KMS-11 (cell line): ENCODE data around the gene ZC3HAV1.
"Not testable (repeated sequence)": the region's sequence is repeated elsewhere in the genome, so short reads cannot be mapped to it uniquely, and the experiment has no call there.

Experiments used
- H2AFZ ChIP-seq: fragments of 200-600 bp; sonication (generic); 2 replicates; pipeline ENCODE4 v1.6.1; 2016; ENCODE audit warnings: antibody characterized with exemption, mixed run types, low read depth
- H3K27ac ChIP-seq: fragments of 200-600 bp; sonication (generic); 2 replicates; pipeline ENCODE4 v1.6.1; 2016; ENCODE audit warnings: mild to moderate bottlenecking, mixed run types
- H3K27me3 ChIP-seq: fragments of 200-600 bp; sonication (generic); 2 replicates; pipeline ENCODE4 v1.6.1; 2017; ENCODE audit warnings: mild to moderate bottlenecking, low read depth, mixed run types, moderate library complexity; ENCODE audit not compliant: insufficient read depth
- H3K36me3 ChIP-seq: fragments of 200-600 bp; sonication (generic); 2 replicates; pipeline ENCODE4 v1.6.1; 2017; ENCODE audit warnings: mild to moderate bottlenecking, mixed run types; ENCODE audit not compliant: insufficient read depth
- H3K4me1 ChIP-seq: fragments of 200-600 bp; sonication (generic); 2 replicates; pipeline ENCODE4 v1.6.1; 2016; ENCODE audit warnings: mild to moderate bottlenecking, low read depth, mixed run types; ENCODE audit not compliant: poor library complexity, severe bottlenecking
- H3K4me2 ChIP-seq: fragments of 200-600 bp; sonication (generic); 2 replicates; pipeline ENCODE4 v1.7.0; 2016; ENCODE audit warnings: mild to moderate bottlenecking, mixed run types
- H3K4me3 ChIP-seq: fragments of 200-600 bp; sonication (generic); IDR thresholded peaks from 2 replicates; pipeline ENCODE4 v1.6.1; 2017; ENCODE audit warnings: low read depth, low read length, mixed read lengths; ENCODE audit not compliant: insufficient read depth
- H3K79me2 ChIP-seq: fragments of 200-600 bp; sonication (generic); 2 replicates; pipeline ENCODE4 v1.6.1; 2016; ENCODE audit warnings: low read depth, mixed run types; ENCODE audit not compliant: insufficient read depth
- H3K9ac ChIP-seq: fragments of 200-600 bp; sonication (generic); 2 replicates; pipeline ENCODE4 v1.6.1; 2016; ENCODE audit warnings: mild to moderate bottlenecking, mixed run types
- H4K20me1 ChIP-seq: fragments of 200-600 bp; sonication (generic); 2 replicates; pipeline ENCODE4 v1.6.1; 2016; ENCODE audit warnings: mild to moderate bottlenecking, mixed run types; ENCODE audit not compliant: insufficient read depth
- TF ChIP-seq, protein P1 (sequence below): fragments of 200-600 bp; sonication (generic); conservative IDR thresholded peaks from 2 replicates; pipeline ENCODE4 v1.6.1; 2017; ENCODE audit warnings: low read depth, mild to moderate bottlenecking, antibody characterized with exemption, low read length, moderate library complexity, mixed read lengths

ZC3HAV1 gene

DNA sequence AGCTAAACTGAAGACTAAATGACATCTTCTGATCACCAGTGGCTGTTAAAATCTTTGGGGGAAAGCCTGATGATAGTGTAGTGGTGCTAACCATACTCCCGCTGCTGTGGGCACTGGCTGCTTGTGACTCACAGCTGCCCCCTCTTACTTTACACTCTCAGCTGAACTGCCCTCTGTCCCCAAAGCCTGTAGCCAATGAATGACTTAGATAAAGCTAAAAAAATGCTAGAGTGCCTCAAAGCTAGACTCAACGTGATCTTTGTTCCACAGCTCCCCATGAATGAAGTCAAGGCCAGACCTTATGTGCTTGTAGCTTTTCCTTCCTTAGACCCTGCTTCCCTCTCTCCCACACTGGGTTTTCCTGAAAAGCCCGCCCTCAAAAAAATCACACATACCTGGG is 80.2 kb downstream of the ZC3HAV1 start:
- Histone ChIP-seq H3K27ac (no peak overlapping the region), H3K27me3 (no peaks in the 10 kb centered on the region)

DNA sequence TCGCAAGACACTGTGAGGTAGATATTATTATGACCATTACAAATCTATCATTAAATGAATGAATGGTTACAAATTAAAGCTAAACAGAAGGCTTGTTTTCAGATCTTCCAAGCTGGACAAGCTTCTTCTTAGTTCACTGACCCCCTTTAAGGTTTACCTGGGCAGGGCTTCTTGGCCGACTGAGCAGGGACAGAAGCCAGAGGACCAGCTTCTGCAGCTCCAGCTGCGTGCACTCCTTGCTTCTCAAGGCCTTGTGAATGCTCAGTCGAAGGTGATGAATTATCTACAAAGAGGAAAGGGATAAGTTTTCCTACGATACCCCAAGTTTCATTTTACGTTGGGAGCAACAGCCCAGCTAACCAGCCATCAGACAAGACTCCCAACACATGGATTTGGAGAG is 83.0 kb downstream of the ZC3HAV1 start:
- no peak overlapping the region for H3K27ac ChIP-seq
- no peaks in the 10 kb centered on the region for H4K20me1 ChIP-seq
- H3K36me3 ChIP-seq, result no peaks in the 10 kb centered on the region
- no peaks in the 10 kb centered on the region for H3K79me2 ChIP-seq
- H3K4me1 ChIP-seq, result no peaks in the 10 kb centered on the region
- H2AFZ ChIP-seq, result no peak overlapping the region
- H3K4me3 ChIP-seq, result no peak overlapping the region
- TF ChIP-seq, protein P1, sequence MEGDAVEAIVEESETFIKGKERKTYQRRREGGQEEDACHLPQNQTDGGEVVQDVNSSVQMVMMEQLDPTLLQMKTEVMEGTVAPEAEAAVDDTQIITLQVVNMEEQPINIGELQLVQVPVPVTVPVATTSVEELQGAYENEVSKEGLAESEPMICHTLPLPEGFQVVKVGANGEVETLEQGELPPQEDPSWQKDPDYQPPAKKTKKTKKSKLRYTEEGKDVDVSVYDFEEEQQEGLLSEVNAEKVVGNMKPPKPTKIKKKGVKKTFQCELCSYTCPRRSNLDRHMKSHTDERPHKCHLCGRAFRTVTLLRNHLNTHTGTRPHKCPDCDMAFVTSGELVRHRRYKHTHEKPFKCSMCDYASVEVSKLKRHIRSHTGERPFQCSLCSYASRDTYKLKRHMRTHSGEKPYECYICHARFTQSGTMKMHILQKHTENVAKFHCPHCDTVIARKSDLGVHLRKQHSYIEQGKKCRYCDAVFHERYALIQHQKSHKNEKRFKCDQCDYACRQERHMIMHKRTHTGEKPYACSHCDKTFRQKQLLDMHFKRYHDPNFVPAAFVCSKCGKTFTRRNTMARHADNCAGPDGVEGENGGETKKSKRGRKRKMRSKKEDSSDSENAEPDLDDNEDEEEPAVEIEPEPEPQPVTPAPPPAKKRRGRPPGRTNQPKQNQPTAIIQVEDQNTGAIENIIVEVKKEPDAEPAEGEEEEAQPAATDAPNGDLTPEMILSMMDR, result no peak
- H3K9ac ChIP-seq, result no peak overlapping the region
- no peaks in the 10 kb centered on the region for H3K27me3 ChIP-seq
- no peak overlapping the region for H3K4me2 ChIP-seq

More for the DNA sequence above, 80.2 kb downstream of the ZC3HAV1 start:
- H3K4me3 ChIP-seq, result no peak overlapping the region
- H4K20me1 ChIP-seq, result no peaks in the 10 kb centered on the region
- no peaks in the 10 kb centered on the region for H3K36me3 ChIP-seq
- TF ChIP-seq, protein P1, result no peak
- H2AFZ ChIP-seq, result no peak overlapping the region
- H3K79me2 ChIP-seq, result no peaks in the 10 kb centered on the region
- H3K4me1 ChIP-seq, result no peaks in the 10 kb centered on the region
- no peak overlapping the region for H3K4me2 ChIP-seq
- no peak overlapping the region for H3K9ac ChIP-seq

DNA sequence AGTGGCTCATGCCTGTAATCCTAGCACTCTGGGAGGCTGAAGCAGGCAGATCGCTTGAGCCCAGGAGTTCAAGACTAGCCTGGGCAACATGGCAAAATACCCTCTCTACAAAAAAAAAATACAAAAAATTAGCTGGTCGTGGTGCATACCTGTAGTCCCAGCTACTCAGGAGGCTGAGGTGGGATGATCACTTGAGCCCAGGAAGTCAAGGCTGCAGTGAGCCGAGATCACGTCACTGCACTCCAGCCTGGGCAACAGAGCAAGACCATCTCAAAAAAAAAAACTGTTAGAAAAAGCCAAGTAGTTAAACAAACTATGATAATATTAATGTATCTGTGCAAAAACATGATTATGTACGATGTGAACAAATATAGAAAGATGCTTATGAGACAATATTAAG is 83.7 kb downstream of the ZC3HAV1 start:
- H2AFZ ChIP-seq, H3K4me2 ChIP-seq, H3K79me2 ChIP-seq, H3K27me3 ChIP-seq, H3K36me3 ChIP-seq, H3K27ac ChIP-seq, H3K9ac ChIP-seq, H3K4me1 ChIP-seq, H3K4me3 ChIP-seq, H4K20me1 ChIP-seq: not testable (repeated sequence)

DNA sequence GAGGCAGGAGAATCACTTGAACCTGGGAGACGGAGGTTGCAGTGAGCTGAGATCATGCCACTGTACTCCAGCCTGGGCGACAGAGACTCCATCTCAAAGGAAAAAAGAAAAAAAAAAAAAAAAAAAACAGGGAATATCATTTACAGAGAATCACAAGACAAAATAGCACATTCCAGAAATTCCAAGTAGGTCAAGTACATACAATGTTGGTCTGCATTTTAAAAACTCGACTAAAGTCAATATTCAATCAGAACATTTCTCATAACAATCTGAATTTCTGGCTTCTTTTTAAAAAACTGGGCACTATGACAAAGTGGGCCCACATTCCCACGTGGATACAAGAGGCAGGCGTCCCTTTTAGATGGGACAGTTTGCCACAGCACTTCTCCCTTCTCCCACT is 86.4 kb downstream of the ZC3HAV1 start:
- Histone ChIP-seq H4K20me1 (no peaks in the 10 kb centered on the region), H3K4me3 (no peak overlapping the region), H3K27me3 (no peaks in the 10 kb centered on the region), H3K27ac (no peak overlapping the region), H3K4me2 (no peak overlapping the region), H3K79me2 (no peaks in the 10 kb centered on the region), H3K9ac (no peak overlapping the region), H3K4me1 (no peaks in the 10 kb centered on the region), H3K36me3 (no peaks in the 10 kb centered on the region), H2AFZ (no peak overlapping the region)
- TF ChIP-seq, protein P1, result no peak

DNA sequence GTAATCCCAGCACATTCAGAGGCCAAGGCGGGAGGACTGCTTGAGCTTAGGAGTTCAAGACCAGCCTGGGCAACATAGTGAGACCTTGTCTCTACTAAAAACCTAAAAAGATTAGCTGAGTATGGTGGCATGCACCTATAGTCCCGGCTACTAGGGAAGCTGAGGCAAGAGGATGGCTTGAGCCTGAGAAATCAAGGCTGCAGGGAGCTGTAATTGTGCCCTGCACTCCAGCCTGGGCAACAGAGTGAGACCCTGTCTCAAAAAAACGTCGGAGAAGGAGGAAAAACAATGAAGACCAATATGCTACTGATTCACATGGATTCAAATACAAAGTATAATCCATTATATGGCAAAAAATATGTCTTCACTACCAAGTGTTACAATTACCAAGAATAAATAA is 87.2 kb downstream of the ZC3HAV1 start:
- H4K20me1 ChIP-seq, result no peaks in the 10 kb centered on the region
- H3K27ac ChIP-seq, result no peak overlapping the region
- TF ChIP-seq, protein P1, result no peak
- no peak overlapping the region for H3K9ac ChIP-seq
- no peak overlapping the region for H3K4me3 ChIP-seq
- H3K4me2 ChIP-seq, result no peak overlapping the region
- H3K27me3 ChIP-seq, result no peaks in the 10 kb centered on the region
- no peaks in the 10 kb centered on the region for H3K36me3 ChIP-seq
- no peak overlapping the region for H2AFZ ChIP-seq
- H3K79me2 ChIP-seq, result no peaks in the 10 kb centered on the region
- no peaks in the 10 kb centered on the region for H3K4me1 ChIP-seq
